ENCODE data around the gene GCN1. TPM values are rescaled to one million over a fixed set of nuclear protein-coding genes. Genes with fewer than 3 reads are reported as not detected.

GCN1 gene
- total RNA-seq, 2 experiments from 2014 or later: 130 to 137 TPM

DNA sequence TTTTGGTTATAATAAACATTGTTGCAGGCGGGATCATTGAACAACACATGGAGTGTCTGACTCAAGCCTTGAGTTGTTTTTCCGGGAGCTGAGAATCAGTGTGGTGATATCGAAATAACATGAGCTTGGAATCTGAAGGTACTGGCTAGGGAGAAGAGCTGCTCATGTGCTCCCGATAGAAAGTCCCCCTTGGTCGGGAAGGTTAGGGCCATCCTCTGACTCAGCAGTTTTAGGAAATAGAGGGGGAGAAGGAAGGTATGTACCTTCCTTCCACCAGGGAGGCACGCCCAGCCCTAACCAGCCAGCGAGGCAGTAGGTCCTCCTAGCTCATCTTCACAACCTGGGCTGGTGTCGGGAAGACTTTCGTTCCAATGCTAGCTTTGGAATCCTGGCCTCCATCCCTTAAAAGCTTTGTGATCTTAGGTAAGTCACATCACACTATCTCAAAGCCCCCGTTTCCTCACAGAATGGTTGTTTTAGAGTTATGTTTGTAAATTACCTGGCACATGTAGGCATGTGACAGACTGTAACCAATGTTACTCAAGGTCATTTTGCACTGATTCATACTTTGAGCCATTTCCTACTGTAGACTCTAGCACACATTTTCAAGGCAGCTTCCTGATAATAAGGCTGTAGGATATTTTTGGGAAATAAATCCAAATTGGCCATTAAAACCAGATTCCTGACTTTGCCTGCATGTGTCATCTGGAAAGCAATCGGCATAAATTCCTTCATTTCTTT, 76.0 kb downstream of the GCN1 start:
- intact Hi-C loops (cut with micrococcal nuclease): loop anchor here (5.0 to 10.0 kb wide), 2 partner anchors 79 to 104 kb away; no protein-coding TSS in a partner anchor
- Mint-ChIP-seq H3K4me3 (peak overlapping the region; percentile 80), H3K27me3 (no peaks in the 10 kb centered on the region), H3K4me1 (ENCODE audit: low read depth) (peaks cover 62% of the 10 kb centered on the region), H3K36me3 (ENCODE audit: low read depth) (peaks cover 30% of the 10 kb centered on the region), H3K27ac (peak overlapping the region; percentile 86), H3K9me3 (no peaks in the 10 kb centered on the region)
- ATAC-seq (no peak), DNase-seq (no peak)
- ChIA-PET CTCF (interaction anchor here (1.3 to 2.3 kb wide), 4 partner anchors 18 to 147 kb away, joined by 3 to 7 read pairs (median 5); partner anchors contain the start of gene PXN), POLR2A (interaction anchor here (0.7 to 7.7 kb wide), 10 partner anchors 16 to 173 kb away, joined by 3 to 60 read pairs (median 28); partner anchors contain the start of genes BICDL1, RNU4-1, RNU4-2 and RPLP0)
- no peak for TF ChIP-seq CTCF (IDR thresholded peaks at IDR 0.05)

- H3K36me3 Mint-ChIP-seq (ENCODE audit: low read depth): peaks cover 34% of the 10 kb centered on the region
- ATAC-seq (no peak), DNase-seq (no peak)
- TF ChIP-seq CTCF (IDR thresholded peaks at IDR 0.05): no peak
- ChIA-PET POLR2A (interaction anchor here (0.7 to 7.7 kb wide), 13 partner anchors 8 to 174 kb away, joined by 3 to 60 read pairs (median 20); partner anchors contain the start of genes BICDL1, RNU4-1, RNU4-2 and RPLP0), CTCF (interaction anchor here (0.8 to 1.9 kb wide), 6 partner anchors 17 to 147 kb away, joined by 3 to 7 read pairs (median 3); partner anchors contain the start of genes BICDL1, PXN and RPLP0)
- intact Hi-C loops (cut with micrococcal nuclease): loop anchor here (5.0 to 10.0 kb wide), 2 partner anchors 79 to 103 kb away; no protein-coding TSS in a partner anchor
- peaks cover 60% of the 10 kb centered on the region for H3K4me1 Mint-ChIP-seq (ENCODE audit: low read depth)
- H3K27me3 Mint-ChIP-seq: no peaks in the 10 kb centered on the region
- no peaks in the 10 kb centered on the region for H3K9me3 Mint-ChIP-seq
- peak overlapping the region; percentile 86 for H3K27ac Mint-ChIP-seq
- H3K4me3 Mint-ChIP-seq: peak overlapping the region; percentile 80
These were observed 76.6 kb downstream of the GCN1 start for GRCh38 chr12:120117961-120118320.

DNA sequence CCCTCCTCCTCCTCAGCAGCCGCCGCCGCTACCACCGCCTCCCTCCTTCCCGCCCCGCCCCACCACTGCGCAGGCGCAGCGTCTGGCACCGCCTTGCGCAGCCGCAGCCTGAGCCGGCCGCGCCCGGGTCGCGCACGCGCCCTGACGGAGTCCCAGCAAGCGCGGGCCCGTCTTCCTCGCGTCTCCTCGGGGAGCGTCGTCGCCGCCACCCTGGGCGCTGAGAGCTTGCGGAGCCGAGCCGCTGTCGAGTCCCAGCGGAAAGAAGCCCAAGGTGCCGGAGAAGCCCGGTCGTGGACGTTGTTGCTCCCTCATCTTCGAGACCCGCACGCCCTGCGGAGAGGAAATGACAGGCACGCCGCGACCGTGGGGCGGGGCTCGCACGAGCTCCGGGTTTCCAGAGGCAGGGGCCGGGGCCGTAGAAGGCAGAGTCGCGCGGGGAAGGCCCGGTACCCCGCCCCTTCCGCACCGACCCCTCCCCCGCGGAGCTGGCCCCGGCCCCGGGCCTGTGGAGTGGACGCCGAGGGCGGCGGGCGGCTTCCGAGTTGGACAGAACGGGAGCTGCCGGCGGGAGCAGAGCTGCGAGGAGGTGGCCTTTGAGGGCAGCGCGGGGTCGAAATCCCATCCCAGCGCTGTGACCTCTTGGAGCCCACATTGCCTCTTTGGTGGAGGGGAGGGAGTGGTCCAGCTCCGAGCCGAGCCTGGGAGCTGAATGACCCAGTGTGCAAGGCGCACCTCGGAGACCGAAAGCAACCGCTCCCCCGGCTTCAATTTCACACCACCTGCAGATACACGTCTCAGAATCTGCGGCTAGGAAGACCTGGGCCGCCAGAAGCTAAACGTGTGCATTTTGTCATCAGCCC, 77.5 kb downstream of the GCN1 start:
- Mint-ChIP-seq H3K4me1 (ENCODE audit: low read depth) (peaks cover 62% of the 10 kb centered on the region), H3K27ac (peak overlapping the region; percentile 86), H3K9me3 (no peaks in the 10 kb centered on the region), H3K27me3 (no peaks in the 10 kb centered on the region), H3K36me3 (ENCODE audit: low read depth) (peaks cover 40% of the 10 kb centered on the region), H3K4me3 (peak overlapping the region; percentile 80)
- peak; percentile 96 for DNase-seq
- intact Hi-C loops (cut with micrococcal nuclease): loop anchor here (5.0 to 10.0 kb wide), 2 partner anchors 80 to 102 kb away; no protein-coding TSS in a partner anchor
- CTCF ChIA-PET: interaction anchor here (0.8 to 1.9 kb wide), 9 partner anchors 10 to 148 kb away, joined by 3 to 7 read pairs (median 3); partner anchors contain the start of genes BICDL1, PXN and RPLP0
- TF ChIP-seq CTCF (IDR thresholded peaks at IDR 0.05): no peak
- POLR2A ChIA-PET: interaction anchor here (0.7 to 7.7 kb wide), 15 partner anchors 9 to 175 kb away, joined by 3 to 60 read pairs (median 15); partner anchors contain the start of genes BICDL1, PXN, RNU4-1 and RNU4-2
- ATAC-seq: peak; percentile 83

DNA sequence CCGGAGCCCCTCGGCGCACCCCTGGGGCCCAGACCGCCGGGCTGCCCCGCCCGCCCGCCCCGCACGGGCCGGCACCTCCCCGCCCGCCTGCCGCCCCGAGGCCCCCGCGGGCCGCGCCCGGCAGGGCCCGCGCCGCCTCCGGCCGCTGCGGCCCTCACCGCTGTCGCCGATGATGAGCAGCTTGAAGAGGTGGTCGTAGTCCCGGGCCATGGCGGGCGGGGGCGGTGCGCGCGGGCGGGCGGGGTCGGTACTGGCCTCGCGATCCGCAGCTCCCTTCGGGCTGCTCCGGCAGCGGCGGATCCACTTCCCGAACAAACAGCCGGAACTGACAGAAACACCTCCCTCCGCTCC, 78.1 kb downstream of the GCN1 start, which contains the start of gene RAB35:
Gene RAB35, minus strand, starts transcription at position 313 of the 351 bp plus-strand sequence. Its CDS starts 103 bp downstream, at position 210.
- no peak for DNase-seq
- no peak for TF ChIP-seq CTCF (IDR thresholded peaks at IDR 0.05)
- peaks cover 42% of the 10 kb centered on the region for H3K36me3 Mint-ChIP-seq (ENCODE audit: low read depth)
- ChIA-PET POLR2A (interaction anchor here (0.7 to 7.7 kb wide), 14 partner anchors 10 to 176 kb away, joined by 3 to 60 read pairs (median 12); partner anchors contain the start of genes PXN, RNU4-1, RNU4-2 and RPLP0), CTCF (interaction anchor here (1.0 to 1.4 kb wide), 5 partner anchors 10 to 128 kb away, joined by 3 to 7 read pairs (median 3); partner anchors contain the start of gene BICDL1)
- ATAC-seq: no peak
- H3K27me3 Mint-ChIP-seq: no peaks in the 10 kb centered on the region
- peaks cover 59% of the 10 kb centered on the region for H3K4me1 Mint-ChIP-seq (ENCODE audit: low read depth)
- H3K9me3 Mint-ChIP-seq: no peaks in the 10 kb centered on the region
- intact Hi-C loops (cut with micrococcal nuclease): loop anchor here (5.0 to 10.0 kb wide), 2 partner anchors 81 to 102 kb away; no protein-coding TSS in a partner anchor
- peak within 1 kb of the TSS; percentile 94 for H3K27ac Mint-ChIP-seq
- H3K4me3 Mint-ChIP-seq: peak within 1 kb of the TSS; percentile 98
